Keratinocyte (primary cell): Measurements from ENCODE around the gene OLFML3. TPM values are rescaled to one million over a fixed set of nuclear protein-coding genes. Genes with fewer than 3 reads are reported as not detected.

Source experiments
- DNase-seq: peaks from one replicate; pipeline ENCODE4 v3.0.0-alpha.2; 2011; ENCODE audit warnings: low read depth, missing footprints, low spot score
- FAIRE-seq: peaks from 2 replicates; lab custom pipeline; 2011; peaks lifted over from hg19 to GRCh38; lab: Jason Lieb, UNC
- H2AFZ ChIP-seq: 2 replicates; pipeline ENCODE4 v1.6.0; 2012; ENCODE audit warnings: low read length, control low read depth, inconsistent platforms; ENCODE audit not compliant: control insufficient read depth
- H3K27ac ChIP-seq: 2 replicates; pipeline ENCODE4 v1.5.1; 2011; ENCODE audit warnings: low read length; ENCODE audit not compliant: control insufficient read depth, insufficient read depth
- H3K27me3 ChIP-seq: 3 replicates; pipeline ENCODE4 v1.6.0; 2011; ENCODE audit warnings: low read length; ENCODE audit not compliant: control insufficient read depth, insufficient read depth; ENCODE audit errors: extremely low read depth
- H3K36me3 ChIP-seq, 2 experiments: 2 replicates in 1 of 2; 3 replicates in 1 of 2; pipeline ENCODE4 v1.5.1; 2011; ENCODE audit warnings: low read length in 2 of 2, mild to moderate bottlenecking in 1 of 2; ENCODE audit not compliant: control insufficient read depth in 2 of 2, insufficient read depth in 2 of 2; ENCODE audit errors: extremely low read depth in 1 of 2
- H3K4me1 ChIP-seq: 3 replicates; pipeline ENCODE4 v1.5.1; 2011; ENCODE audit warnings: low read length; ENCODE audit not compliant: control insufficient read depth, insufficient read depth; ENCODE audit errors: extremely low read depth
- H3K4me2 ChIP-seq: 3 replicates; pipeline ENCODE4 v1.6.0; 2011; ENCODE audit warnings: low read depth, low read length; ENCODE audit not compliant: control insufficient read depth, insufficient read depth; ENCODE audit errors: extremely low read depth
- H3K4me3 ChIP-seq, 3 experiments: fragments of 200-600 bp in 1 of 3; sonication (generic) in 1 of 3; 2 replicates in 2 of 3; 3 replicates in 1 of 3; pipeline ENCODE4 v1.5.1; 2011 to 2016; ENCODE audit warnings: low read length in 3 of 3, mild to moderate bottlenecking in 3 of 3, control low read depth in 2 of 3, inconsistent platforms in 1 of 3, low read depth in 1 of 3, mixed read lengths in 1 of 3, mixed run types in 1 of 3, moderate library complexity in 1 of 3; ENCODE audit not compliant: control insufficient read depth in 2 of 3, insufficient read depth in 2 of 3; ENCODE audit errors: extremely low read depth in 1 of 3
- H3K79me2 ChIP-seq: 2 replicates; pipeline ENCODE4 v1.6.0; 2012; ENCODE audit warnings: low read length; ENCODE audit not compliant: control insufficient read depth, insufficient read depth
- H3K9ac ChIP-seq: 3 replicates; pipeline ENCODE4 v1.6.0; 2011; ENCODE audit warnings: low read length; ENCODE audit not compliant: control insufficient read depth, insufficient read depth; ENCODE audit errors: extremely low read depth
- H3K9me1 ChIP-seq: 3 replicates; pipeline ENCODE4 v1.6.0; 2011; ENCODE audit warnings: low read length; ENCODE audit not compliant: control insufficient read depth, insufficient read depth; ENCODE audit errors: extremely low read depth
- H3K9me3 ChIP-seq: 2 replicates; pipeline ENCODE4 v1.5.1; 2012; ENCODE audit warnings: low read depth, low read length; ENCODE audit not compliant: control insufficient read depth
- H4K20me1 ChIP-seq: 3 replicates; pipeline ENCODE4 v1.6.0; 2011; ENCODE audit warnings: low read length; ENCODE audit not compliant: control insufficient read depth, insufficient read depth; ENCODE audit errors: extremely low read depth
- CTCF ChIP-seq, 3 experiments: IDR thresholded peaks in 1 of 3; conservative IDR thresholded peaks in 1 of 3; optimal IDR thresholded peaks in 1 of 3; 2 replicates in 2 of 3; 3 replicates in 1 of 3; pipeline versions ENCODE3 to v1.5.1; 2011; ENCODE audit warnings: low read length in 3 of 3, mild to moderate bottlenecking in 3 of 3, moderate library complexity in 2 of 3, control low read depth in 1 of 3, inconsistent platforms in 1 of 3; ENCODE audit not compliant: insufficient read depth in 2 of 3; ENCODE audit errors: extremely low read depth in 1 of 3
- EZH2 ChIP-seq: IDR thresholded peaks from one replicate; pipeline ENCODE4 v1.6.1; 2012; ENCODE audit warnings: inconsistent platforms, mild to moderate bottlenecking, low read length, moderate library complexity
- dilution Hi-C: fragments of 300-500 bp; cut with MboI; formaldehyde crosslinking; loops from one replicate; pipeline ENCODE4 v1.7.0; 2020; ENCODE audit warnings: low sequenced_read_pairs; ENCODE audit not compliant: extremely low pct_ligation_motif_present
- polyA plus RNA-seq, 5 experiments: library from polyadenylated mRNA; depleted of rRNA in 3 of 5; stranded (reverse) in 3 of 5; stranded (forward) in 1 of 5; unstranded in 1 of 5; fragments of >200 nt; gene quantifications; 1 replicate in 1 of 5; 2 replicates in 3 of 5; 3 replicates in 1 of 5; pipeline versions ENCODE4 v1.2.1 to v1.2.3, GENCODE V29; 2011 to 2012; ENCODE audit warnings: missing spikeins in 2 of 5, low read depth in 1 of 5, low replicate concordance in 1 of 5

The OLFML3 gene
- polyA plus RNA-seq, 1 donor (not counting 4 experiments of a cell fraction or from before 2014, with no cell fraction given) = 4.4 TPM

- no peak for DNase-seq
- Histone ChIP-seq H3K9ac (no peak overlapping the region), H3K79me2 (no peaks in the 10 kb centered on the region), H3K4me1 (peaks cover 10% of the 10 kb centered on the region), H3K4me3 (no peak overlapping the region), H3K9me3 (no peaks in the 10 kb centered on the region), H3K27me3 (no peaks in the 10 kb centered on the region), H3K27ac (no peak overlapping the region), H3K9me1 (no peaks in the 10 kb centered on the region), H3K36me3 (no peaks in the 10 kb centered on the region), H2AFZ (no peak overlapping the region), H3K4me2 (no peak overlapping the region), H4K20me1 (no peaks in the 10 kb centered on the region)
- FAIRE-seq = no peak
- dilution Hi-C loops = no loop called here
- TF ChIP-seq EZH2 (no peak), CTCF (optimal IDR thresholded peaks at IDR 0.05 in 1 of 3, IDR thresholded peaks at IDR 0.05 in 1 of 3, conservative IDR thresholded peaks at IDR 0.05 in 1 of 3; ENCODE audit: extremely low read depth in 1 of 3, insufficient read depth in 2 of 3, low read length in 3 of 3) (no peak)
Measured at GRCh38 chr1:114008993-114009392, 29.7 kb downstream of the OLFML3 start.

GRCh38 chr1:114009393-114009792 is 30.1 kb downstream of the OLFML3 start:
- FAIRE-seq (no peak), DNase-seq (peak; percentile 28)
- H3K4me2 ChIP-seq = no peak overlapping the region
- no peaks in the 10 kb centered on the region for H3K9me3 ChIP-seq
- H2AFZ ChIP-seq = no peak overlapping the region
- dilution Hi-C loops = no loop called here
- TF ChIP-seq EZH2 (no peak), CTCF (optimal IDR thresholded peaks at IDR 0.05 in 1 of 3, IDR thresholded peaks at IDR 0.05 in 1 of 3, conservative IDR thresholded peaks at IDR 0.05 in 1 of 3; ENCODE audit: extremely low read depth in 1 of 3, insufficient read depth in 2 of 3, low read length in 3 of 3) (no peak)
- no peaks in the 10 kb centered on the region for H3K27me3 ChIP-seq
- H3K9me1 ChIP-seq = no peaks in the 10 kb centered on the region
- H3K79me2 ChIP-seq = no peaks in the 10 kb centered on the region
- H3K4me1 ChIP-seq = peaks cover 14% of the 10 kb centered on the region
- no peaks in the 10 kb centered on the region for H4K20me1 ChIP-seq
- no peak overlapping the region for H3K27ac ChIP-seq
- no peak overlapping the region for H3K9ac ChIP-seq
- no peak overlapping the region for H3K4me3 ChIP-seq
- no peaks in the 10 kb centered on the region for H3K36me3 ChIP-seq
